SK-MEL-5 (cell line): Measurements from ENCODE around the gene INSRR. TPM values are rescaled to one million over a fixed set of nuclear protein-coding genes. Genes with fewer than 3 reads are reported as not detected.

Experiments used
- DNase-seq: peaks from one replicate; pipeline ENCODE4 v3.0.0-alpha.2; 2016; ENCODE audit warnings: low read depth, low spot score
- in situ Hi-C: cut with HindIII; loops from 2 replicates; pipeline ENCODE4 v1.10.0; 2016; ENCODE audit warnings: low sequenced_read_pairs, high pct_unique_total_duplicates, low pct_unique_long_range_greater_than_20kb
- total RNA-seq: library from RNA; depleted of rRNA; stranded (reverse); fragments of >200 nt; shearing (Covaris generic); gene quantifications from 2 replicates; pipeline ENCODE4 v1.2.3, GENCODE V29; 2014

The INSRR gene
- total RNA-seq, 1 experiment from 2014 or later = not detected

DNA sequence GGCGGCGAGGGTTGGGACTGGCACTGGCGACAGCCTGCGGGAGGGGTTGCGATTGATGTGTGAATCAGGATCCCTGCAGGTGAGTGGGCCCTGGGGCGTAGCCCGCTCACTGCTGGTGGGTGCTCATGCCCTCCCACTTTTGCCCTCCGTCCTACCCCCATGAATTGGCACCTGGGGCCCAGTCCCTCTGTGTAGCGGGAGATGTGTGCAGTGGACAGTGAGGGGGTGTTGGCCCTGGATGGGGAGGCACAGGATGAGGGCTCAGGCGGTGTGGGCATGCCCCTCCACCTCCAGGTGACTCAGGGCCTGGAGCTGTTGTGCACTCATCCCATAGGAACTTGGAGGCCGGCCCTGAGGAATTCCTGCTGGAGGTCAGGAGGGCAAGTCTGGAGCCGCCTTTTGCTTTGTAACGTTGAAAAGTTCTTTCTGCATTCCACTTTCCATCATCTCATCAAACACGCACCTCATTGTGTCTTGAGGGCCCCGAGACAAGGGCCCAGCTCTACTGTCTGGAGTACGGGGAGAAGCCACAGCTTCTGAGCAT is 37.6 kb upstream of the INSRR start:
- no peak for DNase-seq

GRCh38 chr1:156895927-156896326 is 37.0 kb upstream of the INSRR start:
- in situ Hi-C loops = no loop called here
- DNase-seq = no peak

More for the DNA sequence above, 37.6 kb upstream of the INSRR start:
- in situ Hi-C loops = no loop called here

GRCh38 chr1:156895455-156895812 is 36.5 kb upstream of the INSRR start:
- in situ Hi-C loops = no loop called here
- peak; percentile 22 for DNase-seq

DNA sequence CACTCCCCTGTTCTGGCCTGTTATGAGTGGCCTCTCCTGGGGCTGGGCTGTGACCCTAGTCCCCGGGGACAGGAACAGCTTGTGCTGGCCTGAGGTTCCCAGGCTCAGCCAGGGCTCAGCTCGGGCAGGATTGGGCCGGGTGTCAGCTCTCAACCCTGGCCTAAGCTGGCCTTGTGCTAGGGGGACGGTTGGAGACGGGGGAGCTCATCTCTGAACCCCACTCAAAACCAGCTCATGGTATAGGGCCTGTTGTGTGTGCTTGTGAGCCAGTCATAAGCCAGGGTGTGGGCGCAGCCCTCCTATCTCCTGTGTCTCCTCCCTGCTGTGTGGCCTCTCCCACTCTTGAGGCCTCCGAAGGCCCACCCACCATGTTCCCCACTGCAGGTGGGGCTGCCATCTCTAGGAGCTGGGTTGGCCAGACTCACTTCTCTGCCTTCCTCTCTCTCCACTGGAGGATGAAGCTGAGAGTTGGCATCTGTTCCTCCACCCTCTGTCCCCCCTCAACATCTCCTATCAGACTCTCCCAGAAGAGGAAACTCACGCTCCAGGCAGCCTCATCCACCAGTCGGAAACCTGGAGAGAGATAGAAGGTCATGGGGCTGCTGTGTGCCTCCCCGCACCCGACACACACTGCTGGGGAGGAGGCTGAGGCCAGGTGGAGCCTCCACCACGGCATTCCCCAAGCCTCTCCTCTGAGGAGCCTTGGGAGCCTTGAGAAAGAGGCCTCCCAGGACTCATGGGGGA is 36.0 kb upstream of the INSRR start:
- no peak for DNase-seq
- in situ Hi-C loops = no loop called here

DNA sequence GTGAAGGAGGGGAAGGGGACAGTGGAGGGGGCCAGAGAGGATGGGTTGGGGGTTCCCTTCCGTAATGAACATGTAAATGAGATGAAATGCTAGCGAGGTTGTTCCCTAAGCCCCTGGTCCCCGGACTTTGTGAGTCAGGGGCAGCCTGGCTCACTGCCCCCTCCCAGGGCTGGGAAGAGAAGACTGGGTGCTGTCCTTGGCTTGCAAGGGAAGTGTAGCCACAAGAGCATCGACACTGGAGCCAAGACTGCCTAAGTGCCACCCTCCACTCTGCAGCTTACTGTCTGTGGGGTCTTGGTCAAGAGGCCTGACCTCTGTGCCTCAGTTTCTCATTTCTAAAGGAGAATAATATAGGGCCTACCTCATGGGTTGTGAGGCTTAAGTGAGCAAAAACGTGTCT is 35.1 kb upstream of the INSRR start:
- in situ Hi-C loops = no loop called here
- DNase-seq = no peak

DNA sequence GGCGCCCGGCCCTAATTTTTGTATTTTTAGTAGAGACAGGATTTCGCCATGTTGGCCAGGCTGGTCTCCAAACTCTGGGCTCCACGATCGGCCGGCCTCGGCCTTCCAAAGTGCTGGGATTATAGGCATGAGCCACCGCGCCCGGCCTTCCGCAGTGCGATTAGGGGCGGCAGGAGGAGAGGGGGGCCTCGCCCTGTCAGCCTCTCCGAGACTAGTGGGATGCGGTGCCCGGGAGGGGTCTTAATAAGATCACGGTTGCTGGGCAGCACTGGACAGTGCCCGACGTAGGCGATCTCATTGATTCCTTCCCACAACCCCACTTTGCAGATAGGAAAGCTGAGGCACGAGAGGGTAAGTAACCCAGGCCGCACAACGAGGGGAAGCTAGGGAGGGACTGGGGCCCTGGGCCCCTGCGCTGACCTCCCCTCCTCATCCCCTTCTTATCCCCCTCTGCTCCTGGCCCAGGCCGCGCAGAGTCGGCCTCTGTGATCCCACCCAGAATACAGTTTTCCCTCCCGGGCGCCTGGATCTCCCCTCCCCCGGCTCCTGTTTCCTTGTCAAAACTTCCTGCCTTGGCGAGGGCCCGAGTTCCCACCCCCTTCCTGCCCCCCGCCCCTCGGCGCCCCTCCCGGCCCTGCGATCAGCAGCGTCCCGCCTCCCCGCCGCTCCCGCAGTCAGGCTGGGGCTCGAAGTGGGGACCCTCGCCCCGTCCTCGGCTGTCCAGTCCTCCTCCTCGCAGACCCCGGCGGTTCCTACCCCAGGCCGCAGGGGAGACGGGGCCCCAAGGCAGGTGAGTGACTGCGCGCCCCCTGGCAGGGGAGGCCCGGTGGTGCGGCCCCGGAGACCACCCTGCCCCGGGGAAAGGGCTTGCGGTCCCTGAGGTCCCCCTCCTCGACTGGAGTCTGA is 34.4 kb upstream of the INSRR start, which contains the start of gene PEAR1:
Gene PEAR1 (plus strand): TSS at position 671 of the 906 bp plus-strand sequence. CDS start 10,209 bp downstream, outside the sequence.
- in situ Hi-C loops = no loop called here
- DNase-seq = no peak

DNA sequence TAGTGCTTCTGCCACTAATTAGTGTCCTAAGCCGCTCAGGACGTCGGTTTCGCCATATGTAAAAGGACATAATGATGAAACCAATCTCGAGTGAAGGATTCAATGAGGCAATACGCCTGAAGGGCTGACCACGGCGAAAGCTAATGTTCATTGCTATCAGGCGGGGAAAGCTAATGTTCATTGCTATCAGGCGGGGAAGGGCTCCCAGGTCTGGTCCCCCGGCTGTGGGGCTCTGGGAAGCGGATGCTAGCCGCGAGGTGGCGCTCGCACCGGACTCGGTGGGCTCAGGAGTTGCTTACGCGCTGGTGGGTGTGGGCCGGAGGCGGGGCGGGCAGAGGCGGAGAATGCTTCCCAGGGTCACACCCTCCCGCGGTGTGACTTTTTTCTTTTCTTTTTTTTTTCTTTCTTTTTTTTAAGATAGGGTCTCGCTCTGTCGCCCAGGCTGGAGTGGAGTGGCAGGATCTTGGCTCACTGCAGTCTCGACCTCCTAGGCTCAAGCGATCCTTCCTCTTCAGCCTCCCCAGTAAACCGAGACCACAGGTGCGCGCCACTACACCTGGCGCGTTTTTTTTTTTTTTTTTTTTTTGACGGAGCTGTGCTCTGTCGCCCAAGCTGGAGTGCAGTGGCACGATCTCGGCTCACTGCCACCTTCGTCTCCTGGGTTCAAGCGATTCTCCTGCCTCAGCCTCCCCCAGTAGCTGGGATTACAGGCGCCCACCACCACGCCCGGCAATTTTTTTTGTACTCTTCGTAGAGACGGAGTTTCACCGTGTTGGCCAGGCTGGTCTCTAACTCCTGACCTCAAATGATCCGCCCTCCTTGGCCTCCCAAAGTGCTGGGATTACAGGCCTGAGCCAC is 33.5 kb upstream of the INSRR start:
- DNase-seq = peak; percentile 89
- in situ Hi-C loops = no loop called here

DNA sequence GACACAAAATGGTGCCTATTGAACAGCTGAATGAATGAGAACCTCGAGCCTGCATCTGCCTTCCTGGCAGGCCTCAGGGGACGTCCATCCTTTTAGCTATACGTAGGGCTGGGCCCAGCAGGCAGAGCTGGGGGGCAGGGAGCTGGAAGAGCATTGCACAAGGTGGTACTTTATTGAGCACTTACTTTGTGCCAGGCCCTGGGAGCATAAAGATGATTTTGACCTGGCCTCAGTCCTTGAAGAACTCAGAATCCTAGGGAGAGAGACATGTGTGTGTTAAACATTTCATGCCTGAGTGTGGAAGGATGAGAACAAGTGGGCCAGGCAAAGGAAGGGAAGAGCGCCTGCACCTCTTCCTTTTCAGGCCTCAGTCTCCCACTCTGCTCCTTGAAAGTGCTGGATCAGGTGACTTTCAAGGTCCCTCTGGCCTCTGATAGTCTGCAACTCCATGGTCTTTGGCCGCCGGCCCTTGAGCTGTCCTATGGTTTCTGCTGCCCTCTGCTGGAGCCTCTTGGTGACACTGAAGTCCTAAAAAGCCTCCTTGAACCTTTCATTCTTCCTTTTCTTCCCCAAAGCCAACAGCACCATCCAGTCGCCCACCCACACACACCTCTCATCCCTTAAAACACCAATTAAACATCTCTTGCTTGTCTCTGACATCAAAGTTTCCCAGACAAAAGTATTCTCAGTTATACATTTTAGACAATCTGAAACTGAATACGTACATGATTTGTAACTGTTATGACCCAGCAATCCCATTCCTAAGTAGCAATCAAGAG is 31.1 kb upstream of the INSRR start:
- in situ Hi-C loops = no loop called here
- DNase-seq = peak; percentile 86

GRCh38 chr1:156887734-156888133 is 28.8 kb upstream of the INSRR start:
- DNase-seq = no peak
- in situ Hi-C loops = no loop called here

DNA sequence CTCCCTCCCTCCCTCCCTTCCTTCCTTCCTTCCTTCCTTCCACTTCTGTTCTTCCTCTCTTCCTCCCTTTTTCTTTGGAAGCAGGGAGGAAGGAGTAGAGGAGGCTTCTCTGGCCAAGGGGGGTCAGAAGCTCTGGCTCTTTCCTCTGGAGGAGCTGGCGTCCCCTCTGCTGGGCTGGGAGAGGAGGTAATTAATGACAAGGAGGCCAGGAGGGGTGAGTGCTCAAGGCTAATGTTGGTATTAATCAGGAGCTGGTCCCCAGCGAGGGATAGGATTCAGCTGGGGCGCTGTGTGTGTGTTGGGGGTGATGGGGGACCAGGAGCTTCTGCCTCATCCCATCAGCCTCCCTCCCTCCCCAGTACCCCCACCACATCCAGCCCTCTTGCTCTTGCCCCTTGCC is 28.4 kb upstream of the INSRR start:
- in situ Hi-C loops = no loop called here
- no peak for DNase-seq

DNA sequence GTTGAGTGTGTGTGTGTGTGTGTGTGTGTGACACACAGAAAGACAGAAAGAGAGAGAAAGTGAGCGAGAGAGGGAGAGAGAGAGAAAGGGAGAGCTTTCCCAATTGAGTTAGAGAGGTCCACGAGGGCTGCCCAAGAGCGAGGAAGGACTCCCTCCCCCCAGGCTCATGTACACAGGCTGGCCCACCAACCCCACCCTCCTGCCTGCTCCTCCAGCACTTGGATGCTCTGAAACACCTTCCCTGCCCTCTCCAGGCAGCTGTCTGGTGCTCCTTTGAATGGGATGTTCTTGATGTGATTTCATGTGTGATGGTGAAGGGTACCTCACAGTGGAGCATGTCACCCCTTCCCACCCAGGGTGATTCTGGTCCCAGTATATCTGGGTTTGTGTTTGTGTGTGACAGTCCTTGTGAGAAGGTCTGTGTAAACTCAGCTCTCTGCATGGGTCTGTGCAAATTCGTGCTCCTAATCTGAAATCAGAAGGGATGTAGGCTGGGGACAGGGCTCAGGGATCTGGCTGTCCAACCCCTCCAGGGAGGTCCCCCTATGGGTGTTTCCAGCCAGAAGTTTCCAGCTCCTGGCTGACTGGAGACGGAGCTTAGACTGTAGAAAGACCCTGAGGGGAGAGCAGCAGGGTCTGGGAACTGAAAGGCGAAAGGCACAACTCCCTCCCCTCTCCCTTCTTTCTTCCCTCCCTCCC is 27.8 kb upstream of the INSRR start:
- DNase-seq = no peak
- in situ Hi-C loops = no loop called here

- in situ Hi-C loops = no loop called here
- DNase-seq = no peak
These were observed 27.0 kb upstream of the INSRR start for GRCh38 chr1:156885880-156886355.

GRCh38 chr1:156885314-156885713 is 26.4 kb upstream of the INSRR start:
- DNase-seq = no peak
- in situ Hi-C loops = no loop called here

GRCh38 chr1:156884560-156885184 is 25.8 kb upstream of the INSRR start:
- in situ Hi-C loops = no loop called here
- no peak for DNase-seq

GRCh38 chr1:156883919-156884318 is 25.0 kb upstream of the INSRR start:
- in situ Hi-C loops = no loop called here
- DNase-seq = no peak

- in situ Hi-C loops = no loop called here
These were observed 23.6 kb upstream of the INSRR start for GRCh38 chr1:156882543-156882942.

More at GRCh38 chr1:156882543-156882942, 23.6 kb upstream of the INSRR start:
- peak; percentile 32 for DNase-seq
